H1 (cell line): ENCODE measurements around the gene SIRT6. TPM values are rescaled to one million over a fixed set of nuclear protein-coding genes. Genes with fewer than 3 reads are reported as not detected.

Experiments used
- JUN ChIP-seq: IDR thresholded peaks from 2 replicates; pipeline ENCODE4 v1.6.1; 2011; ENCODE audit warnings: low read depth, mild to moderate bottlenecking, improper control_type of control experiment, low read length
- NANOG ChIP-seq: IDR thresholded peaks from 2 replicates; pipeline ENCODE4 v1.6.1; 2011; ENCODE audit warnings: low read length, low read depth, mild to moderate bottlenecking, inconsistent platforms; ENCODE audit not compliant: insufficient read depth, poor library complexity, severe bottlenecking
- POLR2A ChIP-seq, 2 experiments: IDR thresholded peaks; 1 replicate in 1 of 2; 2 replicates in 1 of 2; pipeline ENCODE4 v1.6.1; 2011; ENCODE audit warnings: low read depth in 2 of 2, low read length in 2 of 2, mild to moderate bottlenecking in 2 of 2; ENCODE audit errors: control extremely low read depth in 1 of 2
- RAD21 ChIP-seq, 2 experiments: IDR thresholded peaks in 1 of 2; conservative IDR thresholded peaks in 1 of 2; 2 replicates each; pipeline ENCODE4 v1.6.1; 2011; ENCODE audit warnings: low read depth in 2 of 2, low read length in 2 of 2, improper control_type of control experiment in 1 of 2, inconsistent platforms in 1 of 2, mild to moderate bottlenecking in 1 of 2, moderate library complexity in 1 of 2
- ZNF274 ChIP-seq: IDR thresholded peaks from 2 replicates; pipeline ENCODE4 v1.7.0; 2012; ENCODE audit warnings: low read length, borderline replicate concordance; ENCODE audit errors: extremely low read depth
- polyA plus RNA-seq, 7 experiments: library from polyadenylated mRNA; depleted of rRNA in 3 of 7; stranded (reverse) in 5 of 7; unstranded in 2 of 7; fragments of >200 nt in 5 of 7; fragments of 200-250 nt in 2 of 7; gene quantifications; 1 replicate in 5 of 7; 2 replicates in 1 of 7; 4 replicates in 1 of 7; pipeline versions ENCODE4 v1.2.1 to v1.2.3, GENCODE V29; 2011 to 2013; ENCODE audit warnings: missing spikeins in 2 of 7, mixed read lengths in 2 of 7
- total RNA-seq: library from RNA; stranded (reverse); fragmentation: NEBNext Ultra II Directional; extraction: Animal tissue kit (Norgen Biotek cat#: 25700); gene quantifications from 2 replicates; pipeline ENCODE4 v1.2.1, GENCODE V29; 2021
- TF ChIP-seq, protein P1 (sequence below): fragments of 300-600 bp; sonication (generic); IDR thresholded peaks from 2 replicates; pipeline ENCODE4 v1.7.1; 2012; ENCODE audit warnings: low read length, moderate library complexity, mild to moderate bottlenecking, inconsistent platforms; ENCODE audit not compliant: insufficient replicate concordance

SIRT6 gene
- total and polyA plus RNA-seq, 2 of the 8 experiments (the other 6 are each of a cell fraction or from before 2014, with no cell fraction given), result 25.2 to 27.0 TPM

DNA sequence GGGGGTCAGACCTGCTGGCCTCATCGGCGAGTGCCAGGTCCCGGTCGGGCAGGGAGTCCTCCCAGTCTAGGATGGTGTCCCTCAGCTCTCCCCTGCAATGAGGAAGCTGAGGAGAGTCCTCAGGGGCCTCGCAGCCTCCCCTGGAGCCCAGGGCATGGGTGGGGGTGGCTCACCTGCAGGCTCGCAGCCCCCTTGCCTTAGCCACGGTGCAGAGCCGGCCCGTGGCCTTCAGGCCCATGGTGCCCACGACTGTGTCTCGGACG, 6.8 kb downstream of the SIRT6 start (continued):
- TF ChIP-seq JUN, result no peak
- TF ChIP-seq, protein P1, sequence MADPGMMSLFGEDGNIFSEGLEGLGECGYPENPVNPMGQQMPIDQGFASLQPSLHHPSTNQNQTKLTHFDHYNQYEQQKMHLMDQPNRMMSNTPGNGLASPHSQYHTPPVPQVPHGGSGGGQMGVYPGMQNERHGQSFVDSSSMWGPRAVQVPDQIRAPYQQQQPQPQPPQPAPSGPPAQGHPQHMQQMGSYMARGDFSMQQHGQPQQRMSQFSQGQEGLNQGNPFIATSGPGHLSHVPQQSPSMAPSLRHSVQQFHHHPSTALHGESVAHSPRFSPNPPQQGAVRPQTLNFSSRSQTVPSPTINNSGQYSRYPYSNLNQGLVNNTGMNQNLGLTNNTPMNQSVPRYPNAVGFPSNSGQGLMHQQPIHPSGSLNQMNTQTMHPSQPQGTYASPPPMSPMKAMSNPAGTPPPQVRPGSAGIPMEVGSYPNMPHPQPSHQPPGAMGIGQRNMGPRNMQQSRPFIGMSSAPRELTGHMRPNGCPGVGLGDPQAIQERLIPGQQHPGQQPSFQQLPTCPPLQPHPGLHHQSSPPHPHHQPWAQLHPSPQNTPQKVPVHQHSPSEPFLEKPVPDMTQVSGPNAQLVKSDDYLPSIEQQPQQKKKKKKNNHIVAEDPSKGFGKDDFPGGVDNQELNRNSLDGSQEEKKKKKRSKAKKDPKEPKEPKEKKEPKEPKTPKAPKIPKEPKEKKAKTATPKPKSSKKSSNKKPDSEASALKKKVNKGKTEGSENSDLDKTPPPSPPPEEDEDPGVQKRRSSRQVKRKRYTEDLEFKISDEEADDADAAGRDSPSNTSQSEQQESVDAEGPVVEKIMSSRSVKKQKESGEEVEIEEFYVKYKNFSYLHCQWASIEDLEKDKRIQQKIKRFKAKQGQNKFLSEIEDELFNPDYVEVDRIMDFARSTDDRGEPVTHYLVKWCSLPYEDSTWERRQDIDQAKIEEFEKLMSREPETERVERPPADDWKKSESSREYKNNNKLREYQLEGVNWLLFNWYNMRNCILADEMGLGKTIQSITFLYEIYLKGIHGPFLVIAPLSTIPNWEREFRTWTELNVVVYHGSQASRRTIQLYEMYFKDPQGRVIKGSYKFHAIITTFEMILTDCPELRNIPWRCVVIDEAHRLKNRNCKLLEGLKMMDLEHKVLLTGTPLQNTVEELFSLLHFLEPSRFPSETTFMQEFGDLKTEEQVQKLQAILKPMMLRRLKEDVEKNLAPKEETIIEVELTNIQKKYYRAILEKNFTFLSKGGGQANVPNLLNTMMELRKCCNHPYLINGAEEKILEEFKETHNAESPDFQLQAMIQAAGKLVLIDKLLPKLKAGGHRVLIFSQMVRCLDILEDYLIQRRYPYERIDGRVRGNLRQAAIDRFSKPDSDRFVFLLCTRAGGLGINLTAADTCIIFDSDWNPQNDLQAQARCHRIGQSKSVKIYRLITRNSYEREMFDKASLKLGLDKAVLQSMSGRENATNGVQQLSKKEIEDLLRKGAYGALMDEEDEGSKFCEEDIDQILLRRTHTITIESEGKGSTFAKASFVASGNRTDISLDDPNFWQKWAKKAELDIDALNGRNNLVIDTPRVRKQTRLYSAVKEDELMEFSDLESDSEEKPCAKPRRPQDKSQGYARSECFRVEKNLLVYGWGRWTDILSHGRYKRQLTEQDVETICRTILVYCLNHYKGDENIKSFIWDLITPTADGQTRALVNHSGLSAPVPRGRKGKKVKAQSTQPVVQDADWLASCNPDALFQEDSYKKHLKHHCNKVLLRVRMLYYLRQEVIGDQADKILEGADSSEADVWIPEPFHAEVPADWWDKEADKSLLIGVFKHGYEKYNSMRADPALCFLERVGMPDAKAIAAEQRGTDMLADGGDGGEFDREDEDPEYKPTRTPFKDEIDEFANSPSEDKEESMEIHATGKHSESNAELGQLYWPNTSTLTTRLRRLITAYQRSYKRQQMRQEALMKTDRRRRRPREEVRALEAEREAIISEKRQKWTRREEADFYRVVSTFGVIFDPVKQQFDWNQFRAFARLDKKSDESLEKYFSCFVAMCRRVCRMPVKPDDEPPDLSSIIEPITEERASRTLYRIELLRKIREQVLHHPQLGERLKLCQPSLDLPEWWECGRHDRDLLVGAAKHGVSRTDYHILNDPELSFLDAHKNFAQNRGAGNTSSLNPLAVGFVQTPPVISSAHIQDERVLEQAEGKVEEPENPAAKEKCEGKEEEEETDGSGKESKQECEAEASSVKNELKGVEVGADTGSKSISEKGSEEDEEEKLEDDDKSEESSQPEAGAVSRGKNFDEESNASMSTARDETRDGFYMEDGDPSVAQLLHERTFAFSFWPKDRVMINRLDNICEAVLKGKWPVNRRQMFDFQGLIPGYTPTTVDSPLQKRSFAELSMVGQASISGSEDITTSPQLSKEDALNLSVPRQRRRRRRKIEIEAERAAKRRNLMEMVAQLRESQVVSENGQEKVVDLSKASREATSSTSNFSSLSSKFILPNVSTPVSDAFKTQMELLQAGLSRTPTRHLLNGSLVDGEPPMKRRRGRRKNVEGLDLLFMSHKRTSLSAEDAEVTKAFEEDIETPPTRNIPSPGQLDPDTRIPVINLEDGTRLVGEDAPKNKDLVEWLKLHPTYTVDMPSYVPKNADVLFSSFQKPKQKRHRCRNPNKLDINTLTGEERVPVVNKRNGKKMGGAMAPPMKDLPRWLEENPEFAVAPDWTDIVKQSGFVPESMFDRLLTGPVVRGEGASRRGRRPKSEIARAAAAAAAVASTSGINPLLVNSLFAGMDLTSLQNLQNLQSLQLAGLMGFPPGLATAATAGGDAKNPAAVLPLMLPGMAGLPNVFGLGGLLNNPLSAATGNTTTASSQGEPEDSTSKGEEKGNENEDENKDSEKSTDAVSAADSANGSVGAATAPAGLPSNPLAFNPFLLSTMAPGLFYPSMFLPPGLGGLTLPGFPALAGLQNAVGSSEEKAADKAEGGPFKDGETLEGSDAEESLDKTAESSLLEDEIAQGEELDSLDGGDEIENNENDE, result no peak
- no peak for TF ChIP-seq POLR2A (IDR thresholded peaks at IDR 0.05; ENCODE audit: control extremely low read depth in 1 of 2, low read depth in 2 of 2, low read length in 2 of 2)
- no peak for TF ChIP-seq NANOG
- TF ChIP-seq RAD21 (IDR thresholded peaks at IDR 0.05 in 1 of 2, conservative IDR thresholded peaks at IDR 0.05 in 1 of 2; ENCODE audit: low read depth in 2 of 2, low read length in 2 of 2), result no peak
- no peak for TF ChIP-seq ZNF274
